GM12873 (cell line): Measurements from ENCODE around the gene SLC35A4.

ENCODE experiments used
- TF ChIP-seq, protein P1 (sequence below): IDR thresholded peaks from 2 replicates; pipeline ENCODE4 v1.5.1; 2012; ENCODE audit warnings: low read depth, mild to moderate bottlenecking, moderate library complexity, low read length, control low read depth; ENCODE audit not compliant: insufficient read depth; ENCODE audit errors: missing control alignments

SLC35A4 gene

DNA sequence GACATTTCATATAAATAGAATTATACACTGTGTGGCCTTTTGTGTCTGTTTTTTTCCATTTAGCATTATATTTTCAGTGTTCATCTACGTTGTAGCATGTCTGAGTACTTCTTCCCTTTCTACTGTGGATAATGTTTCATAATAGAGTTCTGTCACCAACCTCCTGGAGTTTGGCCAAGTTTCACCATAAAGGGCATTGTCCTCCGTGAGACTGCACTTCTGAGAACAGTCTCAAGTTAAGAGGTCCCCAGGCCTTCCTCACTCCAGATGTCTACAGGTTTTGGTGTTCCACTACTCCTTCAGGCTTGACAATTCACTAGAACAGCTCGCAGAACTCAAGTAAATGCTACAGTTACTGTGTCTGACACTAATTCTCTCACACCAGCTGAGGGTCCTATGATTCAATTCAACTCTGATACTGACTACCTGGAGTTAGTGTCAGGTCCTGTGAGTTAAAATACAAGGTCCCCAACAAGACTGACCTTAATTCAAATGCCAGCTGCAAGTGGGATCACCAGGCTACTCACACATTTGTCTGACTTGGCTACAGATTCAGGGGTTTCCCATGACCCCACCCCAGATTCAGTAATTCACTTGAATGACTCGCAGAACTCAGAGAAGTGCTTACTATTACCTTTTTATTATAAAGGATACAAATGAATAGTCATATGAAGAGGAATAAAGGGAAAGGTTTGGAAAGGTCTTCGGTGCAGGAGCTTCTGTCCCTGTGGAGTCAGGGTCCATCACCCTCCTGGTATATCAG lies 31.1 kb downstream of the SLC35A4 start:
- TF ChIP-seq, protein P1, sequence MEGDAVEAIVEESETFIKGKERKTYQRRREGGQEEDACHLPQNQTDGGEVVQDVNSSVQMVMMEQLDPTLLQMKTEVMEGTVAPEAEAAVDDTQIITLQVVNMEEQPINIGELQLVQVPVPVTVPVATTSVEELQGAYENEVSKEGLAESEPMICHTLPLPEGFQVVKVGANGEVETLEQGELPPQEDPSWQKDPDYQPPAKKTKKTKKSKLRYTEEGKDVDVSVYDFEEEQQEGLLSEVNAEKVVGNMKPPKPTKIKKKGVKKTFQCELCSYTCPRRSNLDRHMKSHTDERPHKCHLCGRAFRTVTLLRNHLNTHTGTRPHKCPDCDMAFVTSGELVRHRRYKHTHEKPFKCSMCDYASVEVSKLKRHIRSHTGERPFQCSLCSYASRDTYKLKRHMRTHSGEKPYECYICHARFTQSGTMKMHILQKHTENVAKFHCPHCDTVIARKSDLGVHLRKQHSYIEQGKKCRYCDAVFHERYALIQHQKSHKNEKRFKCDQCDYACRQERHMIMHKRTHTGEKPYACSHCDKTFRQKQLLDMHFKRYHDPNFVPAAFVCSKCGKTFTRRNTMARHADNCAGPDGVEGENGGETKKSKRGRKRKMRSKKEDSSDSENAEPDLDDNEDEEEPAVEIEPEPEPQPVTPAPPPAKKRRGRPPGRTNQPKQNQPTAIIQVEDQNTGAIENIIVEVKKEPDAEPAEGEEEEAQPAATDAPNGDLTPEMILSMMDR: no peak

- TF ChIP-seq, protein P1: no peak
Measured at GRCh38 chr5:140596321-140596741, 31.7 kb downstream of the SLC35A4 start.

- TF ChIP-seq, protein P1: no peak
Measured at GRCh38 chr5:140598836-140599235, 34.2 kb downstream of the SLC35A4 start.

GRCh38 chr5:140600096-140600495 lies 35.5 kb downstream of the SLC35A4 start:
- TF ChIP-seq, protein P1: no peak

DNA sequence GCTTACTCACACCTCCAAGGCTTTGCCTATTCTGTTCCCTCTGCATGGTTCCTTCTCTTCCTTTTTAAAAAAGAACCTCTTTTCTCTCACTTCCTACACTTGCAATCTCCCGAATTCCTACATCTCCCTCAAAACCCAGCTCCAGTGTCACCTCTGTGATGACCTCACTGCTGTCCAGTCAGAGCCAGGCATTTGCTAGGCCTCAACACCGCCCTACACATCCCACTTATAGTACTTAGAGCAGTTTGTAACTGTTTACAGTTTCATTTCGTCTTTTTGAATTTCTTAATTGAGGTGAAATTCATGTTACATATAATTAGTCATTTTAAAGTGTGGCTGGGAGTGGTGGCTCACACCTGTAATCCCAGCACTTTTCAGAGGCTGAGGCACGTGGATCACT lies 37.5 kb downstream of the SLC35A4 start:
- TF ChIP-seq, protein P1: no peak

- TF ChIP-seq, protein P1: no peak
Measured at GRCh38 chr5:140603734-140604133, 39.1 kb downstream of the SLC35A4 start.

DNA sequence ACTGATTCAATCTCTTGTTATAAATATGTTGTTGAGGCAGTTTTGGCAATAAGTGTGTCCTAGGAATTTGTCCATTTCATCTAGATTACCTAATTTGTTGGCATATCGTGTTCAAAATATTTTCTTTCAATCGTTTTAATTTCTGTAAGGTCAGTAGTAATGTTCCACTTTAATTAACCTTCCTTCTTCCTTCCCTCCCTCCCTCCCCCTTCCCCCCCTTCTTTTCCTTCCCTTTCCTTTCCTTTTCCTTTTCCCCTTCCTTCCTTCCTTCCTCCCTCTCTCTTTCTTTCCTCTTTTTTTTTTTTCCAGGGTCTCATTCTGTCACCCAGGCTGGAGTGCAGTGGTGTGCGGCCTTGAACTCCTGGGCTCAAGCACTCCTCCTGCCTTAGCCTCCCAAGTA lies 41.3 kb downstream of the SLC35A4 start:
- TF ChIP-seq, protein P1: no peak

GRCh38 chr5:140607031-140607430 lies 42.4 kb downstream of the SLC35A4 start:
- TF ChIP-seq, protein P1: no peak
